ENCODE data around the gene KAT2B. TPM values are rescaled to one million over a fixed set of nuclear protein-coding genes. Genes with fewer than 3 reads are reported as not detected.
A peak's percentile ranks its signal among the peaks of the same experiment; 100 is the strongest.

The KAT2B gene
- total and polyA plus RNA-seq, 2 of the 13 experiments (the other 11 are each of a cell fraction or from before 2014, with no cell fraction given), result 0.97 to 1.7 TPM

- peak; percentile 47 for TF ChIP-seq ARID5B (CRISPR knock-in tag; IDR thresholded peaks at IDR 0.05)
- no peak for TF ChIP-seq ZNF496 (CRISPR knock-in tag; IDR thresholded peaks at IDR 0.05; ENCODE audit: insufficient replicate concordance)
- TF ChIP-seq ZNF841 (CRISPR knock-in tag; IDR thresholded peaks at IDR 0.05; ENCODE audit: borderline replicate concordance), result no peak
- TF ChIP-seq ZNF740 (CRISPR knock-in tag; IDR thresholded peaks at IDR 0.05), result no peak
- no peak for TF ChIP-seq ZFP37 (CRISPR knock-in tag; IDR thresholded peaks at IDR 0.05; ENCODE audit: borderline replicate concordance)
- TF ChIP-seq MAFK (conservative IDR thresholded peaks at IDR 0.05 in 1 of 2, IDR thresholded peaks at IDR 0.05 in 1 of 2; ENCODE audit: low read length in 2 of 2), result no peak
- no peak for TF ChIP-seq ZNF446 (CRISPR knock-in tag; IDR thresholded peaks at IDR 0.05)
- no peak for TF ChIP-seq ZNF318 (CRISPR knock-in tag; IDR thresholded peaks at IDR 0.05)
- no peak for TF ChIP-seq SSRP1 (CRISPR knock-in tag; IDR thresholded peaks at IDR 0.05)
- TF ChIP-seq IRF9 (CRISPR knock-in tag; IDR thresholded peaks at IDR 0.05; ENCODE audit: borderline replicate concordance), result no peak
- peak; percentile 40; the same call in 1 of the 2 replicates for TF ChIP-seq NRL (CRISPR knock-in tag; IDR thresholded peaks at IDR 0.05; ENCODE audit: borderline replicate concordance)
- TF ChIP-seq PAF1 (CRISPR knock-in tag; IDR thresholded peaks at IDR 0.05), result no peak
- no peak for TF ChIP-seq PAWR (CRISPR knock-in tag; IDR thresholded peaks at IDR 0.05; ENCODE audit: borderline replicate concordance)
- no peak for TF ChIP-seq TOE1 (CRISPR knock-in tag; IDR thresholded peaks at IDR 0.05)
- TF ChIP-seq NBN (conservative IDR thresholded peaks at IDR 0.05), result no peak
- no peak for TF ChIP-seq ZNF282 (IDR thresholded peaks at IDR 0.05; ENCODE audit: partially characterized antibody)
- TF ChIP-seq TGIF2 (CRISPR knock-in tag; IDR thresholded peaks at IDR 0.05), result peak; percentile 82
These were observed 40.8 kb downstream of the KAT2B start (continued) for GRCh38 chr3:20080956-20081554.
